Upper lobe of left lung (tissue), 4 donors: ENCODE results near the gene CARD18.

Experiments used
- POLR2AphosphoS5 ChIP-seq, 2 donors: sonication (generic); formaldehyde crosslinking; IDR thresholded peaks; one replicate each; pipeline ENCODE4 v1.5.1; 2017; ENCODE audit warnings: antibody characterized with exemption in 2 of 2
- TF ChIP-seq, protein P1 (sequence below), 6 experiments: fragments of 450-650 bp in 4 of 6; fragments of 200-600 bp in 2 of 6; sonication (generic) in 2 of 6; IDR thresholded peaks; one replicate each; pipeline ENCODE4 v1.5.1; 2016 to 2019; ENCODE audit warnings: antibody characterized with exemption in 6 of 6

DNA sequence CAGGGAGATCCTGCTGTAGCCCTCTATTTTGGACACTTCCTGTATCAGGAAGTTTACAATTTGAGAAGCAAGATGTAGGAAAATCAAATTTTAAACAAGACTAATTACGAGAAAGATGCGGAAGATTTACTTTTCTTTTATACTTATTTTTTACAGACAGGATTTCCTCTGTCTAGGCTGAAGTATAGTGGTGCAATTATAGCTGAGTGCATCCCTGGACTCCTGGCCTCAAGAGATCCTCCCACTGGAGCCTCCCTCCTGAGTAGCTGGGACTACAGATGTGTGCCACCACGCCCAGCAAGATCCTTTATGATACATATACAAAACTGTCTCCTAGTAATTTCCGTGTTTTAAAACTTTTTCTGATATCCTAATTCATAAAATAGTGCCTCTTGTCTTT, 17.2 kb upstream of the CARD18 start:
- no peak for TF ChIP-seq POLR2AphosphoS5 (IDR thresholded peaks at IDR 0.05)
- TF ChIP-seq, protein P1, sequence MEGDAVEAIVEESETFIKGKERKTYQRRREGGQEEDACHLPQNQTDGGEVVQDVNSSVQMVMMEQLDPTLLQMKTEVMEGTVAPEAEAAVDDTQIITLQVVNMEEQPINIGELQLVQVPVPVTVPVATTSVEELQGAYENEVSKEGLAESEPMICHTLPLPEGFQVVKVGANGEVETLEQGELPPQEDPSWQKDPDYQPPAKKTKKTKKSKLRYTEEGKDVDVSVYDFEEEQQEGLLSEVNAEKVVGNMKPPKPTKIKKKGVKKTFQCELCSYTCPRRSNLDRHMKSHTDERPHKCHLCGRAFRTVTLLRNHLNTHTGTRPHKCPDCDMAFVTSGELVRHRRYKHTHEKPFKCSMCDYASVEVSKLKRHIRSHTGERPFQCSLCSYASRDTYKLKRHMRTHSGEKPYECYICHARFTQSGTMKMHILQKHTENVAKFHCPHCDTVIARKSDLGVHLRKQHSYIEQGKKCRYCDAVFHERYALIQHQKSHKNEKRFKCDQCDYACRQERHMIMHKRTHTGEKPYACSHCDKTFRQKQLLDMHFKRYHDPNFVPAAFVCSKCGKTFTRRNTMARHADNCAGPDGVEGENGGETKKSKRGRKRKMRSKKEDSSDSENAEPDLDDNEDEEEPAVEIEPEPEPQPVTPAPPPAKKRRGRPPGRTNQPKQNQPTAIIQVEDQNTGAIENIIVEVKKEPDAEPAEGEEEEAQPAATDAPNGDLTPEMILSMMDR (IDR thresholded peaks at IDR 0.05): no peak
